Stimulated activated CD8-positive, alpha-beta memory T cell treated with anti-CD3 and anti-CD28 coated beads, Interleukin-2, amount 100 ng/mL, for 48 hours (primary cell): ENCODE measurements around the gene ZNF558.
"Not testable (repeated sequence)": the region's sequence is repeated elsewhere in the genome, so short reads cannot be mapped to it uniquely, and the experiment has no call there.

Experiments
- DNase-seq, 2 donors: peaks; one replicate each; pipeline ENCODE4 v3.0.0-alpha.2; 2020; ENCODE audit warnings: low read depth in 2 of 2

The ZNF558 gene

GRCh38 chr19:8806661-8807060 lies 25.4 kb downstream of the ZNF558 start:
- DNase-seq = no peak

GRCh38 chr19:8794823-8795222 lies 37.3 kb downstream of the ZNF558 start:
- no peak for DNase-seq

- DNase-seq = not testable (repeated sequence)
Measured at GRCh38 chr19:8773587-8773986, 58.5 kb downstream of the ZNF558 start.

- DNase-seq = not testable (repeated sequence)
Measured at GRCh38 chr19:8769265-8769664, 62.8 kb downstream of the ZNF558 start.

GRCh38 chr19:8767257-8767656 lies 64.8 kb downstream of the ZNF558 start:
- DNase-seq = not testable (repeated sequence)
